ENCODE data around the gene LUC7L3. TPM values are rescaled to one million over a fixed set of nuclear protein-coding genes. Genes with fewer than 3 reads are reported as not detected.

Gene LUC7L3
- total and polyA plus RNA-seq, 2 of the 13 experiments (the other 11 are each of a cell fraction or from before 2014, with no cell fraction given): 108 to 120 TPM

- TF ChIP-seq TBP (CRISPR knock-in tag; IDR thresholded peaks at IDR 0.05): no peak
Observed at GRCh38 chr17:50779747-50780353, 60.4 kb downstream of the LUC7L3 start (continued).

GRCh38 chr17:50781167-50781566 lies 61.8 kb downstream of the LUC7L3 start:
- H3K27ac ChIP-seq (ENCODE audit: extremely low read length, insufficient read depth, low read length): no peak overlapping the region
- CTCF ChIA-PET (ENCODE audit: low intra/inter-chr PET ratio, low total read pairs): interaction anchor here (1.4 kb wide), 1 partner anchor 61 kb away, joined by 4 read pairs; no protein-coding TSS in a partner anchor
- H3K9ac ChIP-seq (ENCODE audit: insufficient read depth, low read depth, low read length): no peak overlapping the region
- H3K4me2 ChIP-seq (ENCODE audit: low read depth, low read length): no peak overlapping the region
- no peaks in the 10 kb centered on the region for H3K79me2 ChIP-seq (ENCODE audit: insufficient read depth, low read length)
- H3K27me3 ChIP-seq (ENCODE audit: control insufficient read depth in 1 of 2, insufficient read depth in 2 of 2, low read length in 2 of 2): peaks cover 0 to 2% of the 10 kb centered on the region in 2 experiments; a peak in 1 of 5 replicates
- ATAC-seq (no peak), DNase-seq (ENCODE audit: low spot score) (no peak), FAIRE-seq (no peak)
- TF ChIP-seq ZNF550 (CRISPR knock-in tag; IDR thresholded peaks at IDR 0.05; ENCODE audit: borderline replicate concordance): no peak
- TF ChIP-seq JUNB (CRISPR knock-in tag; IDR thresholded peaks at IDR 0.05; ENCODE audit: borderline replicate concordance): no peak
- TF ChIP-seq, protein P1, sequence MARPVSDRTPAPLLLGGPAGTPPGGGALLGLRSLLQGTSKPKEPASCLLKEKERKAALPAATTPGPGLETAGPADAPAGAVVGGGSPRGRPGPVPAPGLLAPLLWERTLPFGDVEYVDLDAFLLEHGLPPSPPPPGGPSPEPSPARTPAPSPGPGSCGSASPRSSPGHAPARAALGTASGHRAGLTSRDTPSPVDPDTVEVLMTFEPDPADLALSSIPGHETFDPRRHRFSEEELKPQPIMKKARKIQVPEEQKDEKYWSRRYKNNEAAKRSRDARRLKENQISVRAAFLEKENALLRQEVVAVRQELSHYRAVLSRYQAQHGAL (CRISPR knock-in tag; IDR thresholded peaks at IDR 0.05; ENCODE audit: not compliant biosample characterization): no peak
- TF ChIP-seq ZNF75D (CRISPR knock-in tag; IDR thresholded peaks at IDR 0.05; ENCODE audit: borderline replicate concordance): no peak
- no peak for TF ChIP-seq TRIM24 (CRISPR knock-in tag; IDR thresholded peaks at IDR 0.05)
- WGBS (ENCODE audit: low lambda C conversion rate): 89% methylated on average over 38 of the region's 38 CpGs
- intact Hi-C loops (cut with micrococcal nuclease; ENCODE audit: unreplicated experiment) (no loop called here), in situ Hi-C loops (cut with HindIII; ENCODE audit: extremely low pct_ligation_motif_present, low pct_unique_long_range_greater_than_20kb) (loop anchor here (5.0 kb wide), 1 partner anchor 176 kb away; no protein-coding TSS in a partner anchor)
- BruUV-seq (replicated peaks): no TSS peak
- H4K20me1 ChIP-seq (ENCODE audit: insufficient read depth, low read length): no peaks in the 10 kb centered on the region
- peaks cover 10% of the 10 kb centered on the region for H3K4me1 ChIP-seq (ENCODE audit: insufficient read depth, low read length)
- POLR2A ChIA-PET: no interaction called here
- no peaks in the 10 kb centered on the region for H3K9me3 ChIP-seq (ENCODE audit: low read length)
- H3K36me3 ChIP-seq (replicated peaks in 1 of 2; ENCODE audit: control insufficient read depth in 1 of 2, insufficient read depth in 2 of 2, low read length in 2 of 2): no peaks in the 10 kb centered on the region
- no peak overlapping the region for H3K4me3 ChIP-seq (replicated peaks in 1 of 3; ENCODE audit: insufficient read depth in 1 of 3, low read depth in 2 of 3, low read length in 3 of 3)
- no peak overlapping the region for H2AFZ ChIP-seq (ENCODE audit: low read length)
